Thyroid gland (tissue), 4 donors: ENCODE measurements around the gene CHST9. TPM values are rescaled to one million over a fixed set of nuclear protein-coding genes. Genes with fewer than 3 reads are reported as not detected.

ENCODE experiments used
- DNase-seq, 2 donors: peaks; one replicate each; pipeline ENCODE4 v3.0.0-alpha.2; 2019
- H3K27ac ChIP-seq, 3 donors: fragments of 200-600 bp; sonication (generic); 1 replicate in 2 of 3; 2 replicates in 1 of 3; pipeline ENCODE4 v1.5.1; 2016 to 2019; ENCODE audit warnings: mild to moderate bottlenecking in 1 of 3, moderate library complexity in 1 of 3
- H3K27me3 ChIP-seq: fragments of 200-600 bp; sonication (generic); one replicate; pipeline ENCODE4 v1.5.1; 2019
- H3K36me3 ChIP-seq, 2 donors: fragments of 200-600 bp; sonication (generic); one replicate each; pipeline ENCODE4 v1.5.1; 2016 to 2019
- H3K4me1 ChIP-seq, 2 donors: fragments of 200-600 bp; sonication (generic); one replicate each; pipeline ENCODE4 v1.5.1; 2017 to 2019
- H3K4me3 ChIP-seq, 3 donors: fragments of 200-600 bp; sonication (generic); replicated peaks in 1 of 3; 1 replicate in 2 of 3; 2 replicates in 1 of 3; pipeline ENCODE4 v1.5.1; 2016; ENCODE audit warnings: mild to moderate bottlenecking in 1 of 3
- H3K9me3 ChIP-seq: fragments of 200-600 bp; sonication (generic); one replicate; pipeline ENCODE4 v1.5.1; 2017
- CTCF ChIP-seq, 6 experiments: fragments of 200-600 bp in 3 of 6; fragments of 450-650 bp in 3 of 6; sonication (generic) in 3 of 6; IDR thresholded peaks; one replicate each; pipeline ENCODE4 v1.5.1; 2016 to 2019; ENCODE audit warnings: antibody characterized with exemption in 6 of 6, mild to moderate bottlenecking in 2 of 6, inconsistent platforms in 1 of 6, moderate library complexity in 1 of 6
- POLR2A ChIP-seq, 2 donors: fragments of 450-650 bp; IDR thresholded peaks; one replicate each; pipeline ENCODE4 v1.6.1; 2017; ENCODE audit warnings: antibody characterized with exemption in 2 of 2, mild to moderate bottlenecking in 2 of 2, moderate library complexity in 1 of 2
- WGBS, 2 donors: methylation state at CpG; one replicate each; pipeline ENCODE4 v1.1.5; 2017; 5-methylcytosine and 5-hydroxymethylcytosine counted together
- intact Hi-C: fragments of 100-400 bp; cut with DNase I; formaldehyde crosslinking; loops from one replicate; pipeline ENCODE4 v1.15.1; 2023
- total RNA-seq, 4 donors: library from RNA; depleted of rRNA; stranded (reverse); fragments of >200 nt; gene quantifications; one replicate each; pipeline ENCODE4 v1.2.3, GENCODE V29; 2016

Gene CHST9
- total RNA-seq, 4 donors from 2014 or later, result under 0.01 to 0.13 (median 0.05) TPM; not detected in 1

GRCh38 chr18:27073404-27073830 is 111.7 kb downstream of the CHST9 start:
- Histone ChIP-seq H3K4me1 (no peaks in the 10 kb centered on the region), H3K27ac (no peak overlapping the region), H3K27me3 (no peaks in the 10 kb centered on the region), H3K4me3 (no peak overlapping the region), H3K9me3 (no peaks in the 10 kb centered on the region), H3K36me3 (no peaks in the 10 kb centered on the region)
- WGBS, 2 donors, result 85 to 89% methylated on average over 5 of the region's 5 CpGs
- DNase-seq, result no peak
- TF ChIP-seq CTCF (IDR thresholded peaks at IDR 0.05) (no peak), POLR2A (IDR thresholded peaks at IDR 0.05) (no peak)
- intact Hi-C loops, result no loop called here

- TF ChIP-seq POLR2A (IDR thresholded peaks at IDR 0.05), result no peak
- no peak for TF ChIP-seq CTCF (IDR thresholded peaks at IDR 0.05)
- Histone ChIP-seq H3K27me3 (no peaks in the 10 kb centered on the region), H3K4me3 (no peak overlapping the region), H3K36me3 (no peaks in the 10 kb centered on the region), H3K27ac (no peak overlapping the region), H3K4me1 (no peaks in the 10 kb centered on the region), H3K9me3 (no peaks in the 10 kb centered on the region)
- DNase-seq, result no peak
- 82 to 92% methylated on average over 3 of the region's 3 CpGs for WGBS, 2 donors
- intact Hi-C loops, result no loop called here
These were observed 120.4 kb downstream of the CHST9 start for GRCh38 chr18:27064673-27065072.

- no peak overlapping the region for H3K27ac ChIP-seq
- no peak overlapping the region for H3K4me3 ChIP-seq
- 95% methylated on average over 2 of the region's 2 CpGs for WGBS, 2 donors
- TF ChIP-seq POLR2A (IDR thresholded peaks at IDR 0.05) (no peak), CTCF (IDR thresholded peaks at IDR 0.05) (no peak)
- no peaks in the 10 kb centered on the region for H3K9me3 ChIP-seq
- H3K36me3 ChIP-seq, result no peaks in the 10 kb centered on the region
- no peak for DNase-seq
- no peaks in the 10 kb centered on the region for H3K27me3 ChIP-seq
- intact Hi-C loops, result no loop called here
- no peaks in the 10 kb centered on the region for H3K4me1 ChIP-seq
These were observed 122.3 kb downstream of the CHST9 start for GRCh38 chr18:27062802-27063201.

GRCh38 chr18:27061488-27062095 is 123.5 kb downstream of the CHST9 start:
- H3K4me3 ChIP-seq, result no peak overlapping the region
- intact Hi-C loops, result no loop called here
- no peak overlapping the region for H3K27ac ChIP-seq
- no peaks in the 10 kb centered on the region for H3K27me3 ChIP-seq
- DNase-seq, result no peak
- no peaks in the 10 kb centered on the region for H3K36me3 ChIP-seq
- H3K4me1 ChIP-seq, result no peaks in the 10 kb centered on the region
- no peaks in the 10 kb centered on the region for H3K9me3 ChIP-seq
- TF ChIP-seq CTCF (IDR thresholded peaks at IDR 0.05), result no peak
- no peak for TF ChIP-seq POLR2A (IDR thresholded peaks at IDR 0.05)
- WGBS, 2 donors, result 84 to 89% methylated on average over 7 of the region's 7 CpGs

GRCh38 chr18:27057519-27058234 is 127.4 kb downstream of the CHST9 start:
- H3K4me3 ChIP-seq, result no peak overlapping the region
- no peak for TF ChIP-seq CTCF (IDR thresholded peaks at IDR 0.05)
- no peak for TF ChIP-seq POLR2A (IDR thresholded peaks at IDR 0.05)
- H3K4me1 ChIP-seq, result no peaks in the 10 kb centered on the region
- intact Hi-C loops, result no loop called here
- H3K9me3 ChIP-seq, result no peaks in the 10 kb centered on the region
- no peaks in the 10 kb centered on the region for H3K36me3 ChIP-seq
- no peak for DNase-seq
- no peak overlapping the region for H3K27ac ChIP-seq
- WGBS, 2 donors, result 62 to 65% methylated on average over 11 of the region's 11 CpGs
- H3K27me3 ChIP-seq, result no peaks in the 10 kb centered on the region
